Hepatocyte (in vitro differentiated cells): ENCODE data around the gene ANKRD13B. TPM values are rescaled to one million over a fixed set of nuclear protein-coding genes. Genes with fewer than 3 reads are reported as not detected.
"Not testable (repeated sequence)": the region's sequence is repeated elsewhere in the genome, so short reads cannot be mapped to it uniquely, and the experiment has no call there.

Source experiments
- DNase-seq: peaks from one replicate; pipeline ENCODE4 v3.0.0-alpha.2; 2016; ENCODE audit warnings: low spot score
- H2AFZ ChIP-seq: fragments of 200-600 bp; sonication (generic); 2 replicates; pipeline ENCODE4 v1.6.0; 2016; ENCODE audit warnings: antibody characterized with exemption, mild to moderate bottlenecking
- H3K27ac ChIP-seq: fragments of 200-600 bp; sonication (generic); 2 replicates; pipeline ENCODE4 v1.5.1; 2016; ENCODE audit warnings: mild to moderate bottlenecking
- H3K27me3 ChIP-seq: fragments of 200-600 bp; sonication (generic); 2 replicates; pipeline ENCODE4 v1.6.1; 2016
- H3K36me3 ChIP-seq: fragments of 200-600 bp; sonication (generic); replicated peaks from 2 replicates; pipeline ENCODE4 v1.5.1; 2016; ENCODE audit warnings: low read depth; ENCODE audit not compliant: insufficient read depth
- H3K4me1 ChIP-seq: fragments of 200-600 bp; sonication (generic); 2 replicates; pipeline ENCODE4 v1.5.1; 2016; ENCODE audit warnings: mild to moderate bottlenecking, moderate library complexity; ENCODE audit not compliant: insufficient read depth
- H3K4me2 ChIP-seq: fragments of 200-600 bp; sonication (generic); 2 replicates; pipeline ENCODE4 v1.6.0; 2016
- H3K4me3 ChIP-seq: fragments of 200-600 bp; sonication (generic); 2 replicates; pipeline ENCODE4 v1.5.1; 2016; ENCODE audit warnings: mild to moderate bottlenecking
- H3K79me2 ChIP-seq: fragments of 200-600 bp; sonication (generic); 2 replicates; pipeline ENCODE4 v1.6.0; 2017; ENCODE audit warnings: mild to moderate bottlenecking
- H3K9me2 ChIP-seq: fragments of 200-600 bp; sonication (generic); replicated peaks from 2 replicates; pipeline ENCODE4 v1.6.0; 2017; ENCODE audit warnings: mild to moderate bottlenecking; ENCODE audit not compliant: insufficient read depth
- H3K9me3 ChIP-seq: fragments of 200-600 bp; sonication (generic); 2 replicates; pipeline ENCODE4 v1.5.1; 2016; ENCODE audit warnings: low read depth, mild to moderate bottlenecking
- H4K20me1 ChIP-seq: fragments of 200-600 bp; sonication (generic); 2 replicates; pipeline ENCODE4 v1.6.0; 2016; ENCODE audit warnings: mild to moderate bottlenecking; ENCODE audit not compliant: insufficient read depth, poor library complexity, severe bottlenecking
- EZH2 ChIP-seq: fragments of 200-600 bp; sonication (generic); IDR thresholded peaks from 2 replicates; pipeline ENCODE4 v1.6.1; 2016; ENCODE audit warnings: antibody characterized with exemption, mild to moderate bottlenecking, borderline replicate concordance
- EZH2phosphoT487 ChIP-seq: fragments of 200-600 bp; sonication (generic); IDR thresholded peaks from one replicate; pipeline ENCODE4 v1.6.1; 2018; ENCODE audit warnings: antibody characterized with exemption, mild to moderate bottlenecking, low read depth, moderate library complexity; ENCODE audit not compliant: unreplicated experiment, severe bottlenecking
- WGBS: methylation state at CpG from one replicate; pipeline ENCODE4 v1.1.6; 2016; ENCODE audit warnings: low lambda C conversion rate; ENCODE audit errors: missing lambda C conversion rate; 5-methylcytosine and 5-hydroxymethylcytosine counted together
- polyA plus RNA-seq: library from polyadenylated mRNA; unstranded; fragments of >200 nt; fragmentation: Nextera tagmentation; extraction: Ambion mirVana; gene quantifications from 2 replicates; pipeline ENCODE4 v1.2.1, GENCODE V29; 2016
- total RNA-seq: library from RNA; depleted of rRNA; stranded (reverse); fragments of >200 nt; gene quantifications from 2 replicates; pipeline ENCODE4 v1.2.3, GENCODE V29; 2014
- TF ChIP-seq, protein P1 (sequence below): fragments of 200-600 bp; sonication (generic); IDR thresholded peaks from 2 replicates; pipeline ENCODE4 v1.5.1; 2016; ENCODE audit warnings: antibody characterized with exemption, mild to moderate bottlenecking; ENCODE audit not compliant: poor library complexity

Gene ANKRD13B
- total and polyA plus RNA-seq, 2 experiments from 2014 or later, result 5.1 to 7.2 TPM

DNA sequence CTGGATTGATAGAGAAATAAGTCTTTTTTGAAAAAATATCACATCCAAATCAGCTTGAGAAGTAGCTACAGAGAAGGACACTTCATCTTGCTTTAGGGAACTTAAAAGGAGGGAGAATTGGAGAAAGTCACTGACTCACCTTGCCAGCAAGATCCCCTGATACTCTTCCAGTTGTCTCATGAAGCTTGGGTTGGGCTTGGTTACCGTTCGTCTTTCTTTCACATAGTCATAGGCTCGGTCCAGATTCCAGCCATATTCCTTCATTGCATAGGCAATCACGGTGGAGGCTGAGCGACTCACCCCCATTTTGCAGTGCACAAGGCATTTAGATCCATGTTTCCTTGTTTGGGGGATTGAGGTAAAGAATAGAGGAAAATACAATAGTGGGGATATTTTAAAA, 55.1 kb downstream of the ANKRD13B start:
- TF ChIP-seq EZH2, result no peak
- TF ChIP-seq, protein P1, sequence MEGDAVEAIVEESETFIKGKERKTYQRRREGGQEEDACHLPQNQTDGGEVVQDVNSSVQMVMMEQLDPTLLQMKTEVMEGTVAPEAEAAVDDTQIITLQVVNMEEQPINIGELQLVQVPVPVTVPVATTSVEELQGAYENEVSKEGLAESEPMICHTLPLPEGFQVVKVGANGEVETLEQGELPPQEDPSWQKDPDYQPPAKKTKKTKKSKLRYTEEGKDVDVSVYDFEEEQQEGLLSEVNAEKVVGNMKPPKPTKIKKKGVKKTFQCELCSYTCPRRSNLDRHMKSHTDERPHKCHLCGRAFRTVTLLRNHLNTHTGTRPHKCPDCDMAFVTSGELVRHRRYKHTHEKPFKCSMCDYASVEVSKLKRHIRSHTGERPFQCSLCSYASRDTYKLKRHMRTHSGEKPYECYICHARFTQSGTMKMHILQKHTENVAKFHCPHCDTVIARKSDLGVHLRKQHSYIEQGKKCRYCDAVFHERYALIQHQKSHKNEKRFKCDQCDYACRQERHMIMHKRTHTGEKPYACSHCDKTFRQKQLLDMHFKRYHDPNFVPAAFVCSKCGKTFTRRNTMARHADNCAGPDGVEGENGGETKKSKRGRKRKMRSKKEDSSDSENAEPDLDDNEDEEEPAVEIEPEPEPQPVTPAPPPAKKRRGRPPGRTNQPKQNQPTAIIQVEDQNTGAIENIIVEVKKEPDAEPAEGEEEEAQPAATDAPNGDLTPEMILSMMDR, result no peak
- no peak for TF ChIP-seq EZH2phosphoT487
- H3K27ac ChIP-seq, result no peak overlapping the region
- H3K27me3 ChIP-seq, result no peaks in the 10 kb centered on the region
- H2AFZ ChIP-seq, result no peak overlapping the region
- H3K79me2 ChIP-seq, result no peaks in the 10 kb centered on the region
- H4K20me1 ChIP-seq, result no peaks in the 10 kb centered on the region
- no peaks in the 10 kb centered on the region for H3K36me3 ChIP-seq
- DNase-seq, result no peak
- no peaks in the 10 kb centered on the region for H3K9me3 ChIP-seq
- H3K4me1 ChIP-seq, result no peaks in the 10 kb centered on the region
- H3K9me2 ChIP-seq, result no peaks in the 10 kb centered on the region
- WGBS, result 91% methylated on average over 5 of the region's 5 CpGs
- H3K4me3 ChIP-seq, result no peak overlapping the region
- no peak overlapping the region for H3K4me2 ChIP-seq

DNA sequence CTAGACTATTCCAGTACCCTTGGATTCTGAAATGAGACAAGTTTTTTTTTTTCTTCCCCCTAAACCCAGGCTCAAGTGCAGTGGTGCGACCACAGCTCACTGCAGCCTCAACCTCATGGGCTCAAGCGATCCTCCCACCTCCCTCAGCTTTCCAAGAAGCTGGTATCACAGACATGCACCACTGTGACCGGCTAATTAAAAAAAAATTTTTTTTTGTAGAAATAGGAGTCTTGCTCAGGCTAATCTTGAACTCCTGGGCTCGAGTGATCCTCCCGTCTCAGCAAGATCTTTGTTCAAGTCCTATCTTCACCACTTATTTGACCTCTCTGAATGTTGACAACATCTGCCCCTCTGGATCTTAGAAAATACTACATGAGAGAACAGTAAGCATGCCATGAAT, 56.4 kb downstream of the ANKRD13B start:
- Histone ChIP-seq H3K4me3 (no peak overlapping the region), H3K9me2 (no peaks in the 10 kb centered on the region), H3K79me2 (no peaks in the 10 kb centered on the region), H3K4me1 (no peaks in the 10 kb centered on the region), H3K4me2 (no peak overlapping the region), H3K36me3 (no peaks in the 10 kb centered on the region), H4K20me1 (no peaks in the 10 kb centered on the region), H3K9me3 (no peaks in the 10 kb centered on the region), H2AFZ (no peak overlapping the region), H3K27ac (no peak overlapping the region), H3K27me3 (no peaks in the 10 kb centered on the region)
- no peak for DNase-seq
- WGBS, result 96% methylated on average over 5 of the region's 5 CpGs
- TF ChIP-seq EZH2phosphoT487, result no peak
- TF ChIP-seq, protein P1, result no peak

DNA sequence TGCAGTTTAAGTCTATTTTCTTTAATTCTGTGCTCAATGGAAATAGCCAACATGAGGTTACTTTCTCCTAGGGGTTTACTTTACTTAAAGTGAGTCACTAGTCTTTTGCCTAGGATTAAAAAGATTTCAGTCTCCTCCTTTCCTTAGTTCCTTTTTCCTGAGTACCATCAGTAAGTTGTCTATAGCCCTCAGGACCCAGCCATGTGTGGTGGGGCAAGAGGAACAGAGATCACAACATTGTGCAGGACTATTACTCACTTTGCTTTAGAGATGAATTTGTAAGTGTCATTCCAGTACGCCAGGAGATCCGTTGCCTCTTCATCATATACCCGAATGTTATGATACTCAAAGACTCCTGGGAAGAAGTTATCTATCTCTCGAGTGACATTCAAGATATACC, 57.5 kb downstream of the ANKRD13B start:
- Histone ChIP-seq H3K4me1 (no peaks in the 10 kb centered on the region), H3K27me3 (no peaks in the 10 kb centered on the region), H4K20me1 (no peaks in the 10 kb centered on the region), H3K79me2 (no peaks in the 10 kb centered on the region), H3K4me3 (no peak overlapping the region), H3K9me3 (no peaks in the 10 kb centered on the region), H3K9me2 (no peaks in the 10 kb centered on the region), H3K27ac (no peak overlapping the region), H3K4me2 (no peak overlapping the region), H3K36me3 (no peaks in the 10 kb centered on the region), H2AFZ (no peak overlapping the region)
- WGBS, result 88% methylated on average over 4 of the region's 4 CpGs
- TF ChIP-seq EZH2 (no peak), EZH2phosphoT487 (no peak)
- TF ChIP-seq, protein P1, result no peak
- DNase-seq, result no peak

DNA sequence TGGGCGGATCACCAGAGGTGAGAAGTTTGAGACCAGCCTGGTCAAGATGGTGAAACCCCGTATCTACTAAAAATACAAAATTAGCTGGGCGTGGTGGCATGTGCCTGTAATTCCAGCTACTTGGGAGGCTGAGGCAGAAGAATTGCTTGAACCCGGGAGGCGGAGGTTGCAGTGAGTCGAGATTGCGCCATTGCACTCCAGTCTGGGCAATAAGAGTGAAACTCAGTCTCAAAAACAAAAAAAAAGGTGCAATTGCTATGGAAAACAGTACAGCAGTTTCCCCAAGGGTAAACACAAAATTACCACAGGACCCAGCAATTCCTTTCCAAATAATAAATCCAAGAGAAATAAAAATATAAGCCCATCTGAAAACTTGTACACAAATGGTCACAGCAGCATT, 59.0 kb downstream of the ANKRD13B start:
- H3K4me1 ChIP-seq, DNase-seq, H3K36me3 ChIP-seq, H3K9me3 ChIP-seq, H3K27ac ChIP-seq, H2AFZ ChIP-seq, H4K20me1 ChIP-seq, H3K79me2 ChIP-seq, H3K4me3 ChIP-seq, H3K27me3 ChIP-seq, H3K4me2 ChIP-seq, H3K9me2 ChIP-seq: not testable (repeated sequence)
- 98% methylated on average over 7 of the region's 7 CpGs for WGBS
